GM10248 (cell line): Measurements from ENCODE around the gene PDLIM7.

Experiments used
- CTCF ChIA-PET: fragments of 300-600 bp; sonication (Branson Sonifier 250); formaldehyde crosslinking; extraction: SDS; loops from one replicate; lab custom pipeline; 2021; ENCODE audit warnings: antibody characterized with exemption; lab: Yijun Ruan, JAX
- POLR2A ChIA-PET: fragments of 350-650 bp; sonication (Branson Sonifier 250); formaldehyde crosslinking; extraction: SDS; loops from one replicate; lab custom pipeline; 2020; ENCODE audit warnings: antibody characterized with exemption; lab: Yijun Ruan, JAX
- DNase-seq: peaks from one replicate; pipeline ENCODE4 v3.0.0; 2012; ENCODE audit errors: extremely low spot score
- CTCF ChIP-seq: IDR thresholded peaks from 2 replicates; pipeline ENCODE4 v1.5.1; 2012; ENCODE audit warnings: mild to moderate bottlenecking, low read depth; ENCODE audit errors: extremely low read depth, missing control alignments, control extremely low read depth

Gene PDLIM7

GRCh38 chr5:177462021-177462670 is 35.3 kb downstream of the PDLIM7 start:
- ChIA-PET POLR2A (no interaction called here), CTCF (interaction anchor here (1.0 to 10.9 kb wide), 8 partner anchors 7 to 73 kb away, joined by 3 to 123 read pairs (median 5); no protein-coding TSS in a partner anchor)
- DNase-seq, result no peak
- no peak for TF ChIP-seq CTCF

- POLR2A ChIA-PET, result interaction anchor here (0.8 kb wide), 1 partner anchor 15 kb away, joined by 3 read pairs; no protein-coding TSS in a partner anchor
- DNase-seq, result no peak
- CTCF ChIA-PET, result interaction anchor here (0.9 to 8.5 kb wide), 10 partner anchors 8 to 347 kb away, joined by 3 to 123 read pairs (median 3); no protein-coding TSS in a partner anchor
- TF ChIP-seq CTCF, result no peak
Observed at GRCh38 chr5:177459819-177460628, 37.4 kb downstream of the PDLIM7 start.

- CTCF ChIA-PET, result interaction anchor here (1.0 to 8.5 kb wide), 8 partner anchors 9 to 346 kb away, joined by 3 to 123 read pairs (median 4); partner anchors contain the start of gene DOK3
- POLR2A ChIA-PET, result interaction anchor here (0.8 kb wide), 1 partner anchor 16 kb away, joined by 3 read pairs; no protein-coding TSS in a partner anchor
- no peak for TF ChIP-seq CTCF
- DNase-seq, result no peak
Observed at GRCh38 chr5:177459357-177459756, 38.0 kb downstream of the PDLIM7 start.

DNA sequence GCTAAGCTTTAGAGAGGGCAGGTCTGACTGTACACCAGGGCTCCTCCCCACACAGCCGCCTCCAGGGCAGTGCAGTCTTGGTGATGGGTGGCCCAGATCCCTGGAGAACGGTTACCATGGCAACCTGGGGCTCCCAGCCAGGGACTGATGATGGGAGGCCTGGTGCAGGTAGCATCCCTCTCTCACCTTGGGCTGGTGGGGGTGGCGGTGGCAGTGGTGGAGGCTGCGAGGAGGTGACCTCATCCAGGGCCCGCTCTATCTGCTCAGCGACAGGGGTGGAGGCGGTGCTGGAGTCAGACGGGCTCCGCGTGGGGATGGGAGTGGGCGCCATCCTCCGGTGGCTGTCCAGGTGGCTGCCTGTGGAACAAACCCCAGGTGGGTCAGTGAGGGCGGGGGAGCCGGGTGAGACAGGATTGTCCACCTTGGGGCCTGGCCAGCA is 38.5 kb downstream of the PDLIM7 start:
- ChIA-PET CTCF (interaction anchor here (1.0 to 8.5 kb wide), 7 partner anchors 9 to 346 kb away, joined by 3 to 123 read pairs (median 19); partner anchors contain the start of gene DOK3), POLR2A (no interaction called here)
- DNase-seq, result no peak
- TF ChIP-seq CTCF, result no peak

DNA sequence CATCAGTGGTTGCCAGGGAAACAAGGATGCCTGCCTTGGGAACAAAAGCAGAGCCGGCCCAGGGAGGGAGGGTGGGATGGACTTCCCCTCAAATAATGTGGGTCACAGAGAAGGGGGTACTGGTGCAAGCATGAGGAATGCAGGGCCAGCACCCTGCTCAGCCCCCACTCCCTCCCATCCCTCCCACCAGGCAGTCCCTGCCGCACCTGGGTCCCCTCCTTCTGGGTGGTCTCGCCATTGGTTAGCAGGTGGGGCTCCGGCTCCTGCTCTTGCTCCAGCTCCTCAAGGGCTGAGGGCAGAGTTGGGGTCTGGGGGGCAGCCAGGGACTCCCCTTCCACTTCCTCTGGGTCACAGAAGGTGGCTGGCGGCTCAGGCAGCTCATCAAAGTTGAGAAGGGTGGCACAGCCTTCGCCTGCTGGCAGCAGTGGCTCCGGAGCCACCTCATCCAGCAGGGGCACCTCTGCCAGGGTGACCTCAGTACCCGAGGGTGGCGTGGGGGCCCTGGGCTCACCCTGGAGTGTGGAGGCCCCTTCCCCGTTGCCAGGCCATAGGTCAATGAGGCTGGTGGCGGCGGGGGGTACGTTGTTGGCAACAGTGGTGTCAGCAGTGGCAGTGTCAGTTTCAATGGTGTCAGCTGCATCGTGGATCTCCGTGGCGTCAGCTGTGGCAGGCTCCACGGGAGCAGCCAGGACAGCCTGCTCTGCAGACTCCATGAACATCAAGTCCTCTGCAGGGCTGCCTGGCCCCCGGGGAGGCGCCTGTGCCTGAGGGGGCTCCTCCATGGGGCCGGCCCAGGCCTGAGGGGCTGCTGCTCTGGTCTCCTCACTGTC is 39.3 kb downstream of the PDLIM7 start:
- ChIA-PET CTCF (interaction anchor here (1.0 to 15.6 kb wide), 36 partner anchors 10 to 347 kb away, joined by 3 to 285 read pairs (median 6); partner anchors contain the start of genes DOK3, GRK6, MXD3 and PFN3), POLR2A (interaction anchor here (0.7 to 0.9 kb wide), 2 partner anchors 32 to 372 kb away, joined by 3 read pairs; partner anchors contain the start of gene GRK6)
- DNase-seq, result no peak
- no peak for TF ChIP-seq CTCF
